ENCODE results near the gene COL9A2.

- no peak for TF ChIP-seq CTCF (IDR thresholded peaks at IDR 0.05; ENCODE audit: borderline replicate concordance, extremely low read depth, low read length, poor library complexity, severe bottlenecking)
- TF ChIP-seq EZH2 (IDR thresholded peaks at IDR 0.05; ENCODE audit: borderline replicate concordance, low read depth, low read length, severe bottlenecking): no peak
Measured at GRCh38 chr1:40309374-40310128, 7.5 kb downstream of the COL9A2 start.
